NCI-H2227 (cell line): ENCODE data around the gene PIK3R5.
"Not testable (repeated sequence)": the region's sequence is repeated elsewhere in the genome, so short reads cannot be mapped to it uniquely, and the experiment has no call there.

Experiments
- DNase-seq: peaks from one replicate; lab custom pipeline; 2025; ENCODE audit not compliant: unreplicated experiment; lab: John Stamatoyannopoulos, UW

PIK3R5 gene

DNA sequence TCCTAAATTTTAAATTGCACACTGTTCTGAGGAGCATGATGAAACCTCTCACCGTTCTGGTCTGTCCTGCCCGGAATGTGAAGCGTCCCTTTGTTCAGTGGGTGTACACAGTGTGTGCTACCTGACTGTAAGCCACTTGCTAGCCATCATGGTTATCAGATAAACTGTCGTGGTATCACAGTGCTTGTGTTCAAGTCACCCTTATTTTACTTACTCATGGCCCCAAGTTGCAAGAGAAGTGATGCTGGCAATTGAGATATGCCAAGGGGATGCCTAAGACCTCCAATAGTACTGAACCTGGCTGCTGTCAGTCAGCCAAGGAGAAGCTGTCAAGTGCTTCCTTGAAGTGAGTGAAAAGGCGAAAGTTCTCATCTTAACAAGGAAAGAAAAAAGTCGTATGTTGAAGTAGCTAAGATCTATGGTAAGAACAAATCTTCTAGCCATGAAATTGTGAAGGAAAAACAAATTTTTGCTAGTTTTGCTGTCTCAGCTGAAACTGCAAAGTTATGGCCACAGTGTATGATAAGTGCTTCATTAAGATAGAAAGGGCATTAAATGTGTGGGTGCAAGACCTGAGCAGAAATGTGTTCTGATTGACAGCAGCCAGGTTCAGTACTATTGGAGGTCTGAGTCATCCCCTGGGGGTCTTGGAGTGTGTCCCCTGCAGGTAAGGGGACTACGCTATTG, 103.9 kb downstream of the PIK3R5 start:
- DNase-seq = no peak

DNA sequence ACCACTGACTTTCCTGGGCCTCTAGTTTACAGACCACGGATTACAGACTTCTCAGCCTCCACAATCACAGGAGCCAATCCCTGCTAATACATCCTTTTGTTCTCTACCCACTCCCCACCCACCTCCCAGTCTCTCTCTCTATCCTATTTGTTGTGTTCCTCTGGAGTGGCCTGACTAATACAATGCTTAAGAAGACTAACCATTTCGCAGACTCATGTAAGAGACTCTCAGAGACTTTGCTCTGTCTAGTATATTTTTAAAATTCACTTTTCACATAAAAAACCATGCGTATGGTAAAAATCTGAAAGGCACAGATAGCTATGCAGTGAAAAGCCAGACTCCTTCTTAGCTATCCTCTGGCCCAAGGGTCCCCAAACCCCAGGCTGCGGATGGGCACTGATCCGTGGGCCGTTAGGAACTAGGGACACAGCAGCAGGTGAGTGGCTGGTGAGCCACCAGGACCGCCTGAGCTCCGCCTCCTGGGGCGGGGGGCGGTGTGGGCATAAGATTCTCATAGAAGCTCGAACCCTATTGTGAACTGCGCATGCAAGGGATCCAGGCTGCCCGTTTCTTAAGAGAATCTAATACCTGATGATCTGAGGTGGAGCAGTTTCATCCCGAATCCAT, 105.6 kb downstream of the PIK3R5 start:
- no peak for DNase-seq

DNA sequence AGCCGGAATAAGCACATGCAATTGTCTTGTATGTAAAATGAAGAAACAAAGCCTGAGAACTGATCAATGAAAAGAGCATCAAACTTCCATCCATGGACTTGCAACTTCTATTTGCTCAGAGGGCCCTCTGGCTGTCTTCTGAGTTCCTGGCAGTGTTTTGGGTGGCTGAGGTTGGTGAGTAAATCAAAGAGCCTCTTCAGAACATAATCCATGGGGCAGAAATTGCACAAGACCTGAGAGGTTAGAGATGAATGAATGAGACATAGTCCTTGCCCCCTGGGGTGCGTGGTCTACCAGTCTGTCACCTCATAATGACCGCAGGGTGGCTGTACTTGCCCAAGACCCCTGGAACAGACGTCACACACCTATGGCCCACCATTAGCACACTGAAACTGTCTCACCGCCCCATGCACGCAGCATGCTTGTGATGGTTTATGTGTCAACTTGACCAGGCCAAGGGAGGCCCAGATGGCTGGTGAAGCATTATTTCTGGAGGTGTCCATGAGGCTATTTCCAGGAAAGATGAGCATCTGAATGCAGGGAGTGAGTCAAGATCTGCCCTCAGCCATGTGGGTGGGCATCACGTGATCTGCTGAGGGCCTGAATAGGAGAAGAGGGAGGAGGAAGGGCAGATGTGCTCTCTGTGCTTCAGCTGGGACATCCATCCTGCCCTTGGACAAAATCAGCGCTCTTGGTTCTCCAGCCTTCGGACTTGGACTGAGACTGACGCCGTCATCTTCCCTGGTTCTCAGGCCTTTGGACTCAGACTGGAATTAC, 106.3 kb downstream of the PIK3R5 start:
- DNase-seq = no peak

DNA sequence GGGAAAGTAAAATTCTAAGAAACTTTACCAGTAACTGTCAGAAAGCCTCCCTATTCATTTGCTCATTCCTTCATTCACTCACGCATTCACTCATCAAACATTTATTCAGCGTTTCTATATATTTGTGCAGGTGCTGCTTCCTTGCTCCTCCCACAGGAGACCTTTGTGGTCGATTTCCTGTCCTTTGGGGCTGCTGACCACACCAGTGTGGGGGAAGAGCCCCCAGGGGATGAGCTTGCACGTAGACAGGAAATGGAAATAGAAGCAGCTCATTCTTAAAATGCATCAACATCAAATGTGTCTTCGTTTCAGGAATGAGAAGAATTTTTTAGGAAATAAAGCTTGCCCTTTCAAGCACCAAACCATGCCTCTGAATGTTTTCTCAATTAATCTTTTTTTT, 107.6 kb downstream of the PIK3R5 start:
- no peak for DNase-seq

DNA sequence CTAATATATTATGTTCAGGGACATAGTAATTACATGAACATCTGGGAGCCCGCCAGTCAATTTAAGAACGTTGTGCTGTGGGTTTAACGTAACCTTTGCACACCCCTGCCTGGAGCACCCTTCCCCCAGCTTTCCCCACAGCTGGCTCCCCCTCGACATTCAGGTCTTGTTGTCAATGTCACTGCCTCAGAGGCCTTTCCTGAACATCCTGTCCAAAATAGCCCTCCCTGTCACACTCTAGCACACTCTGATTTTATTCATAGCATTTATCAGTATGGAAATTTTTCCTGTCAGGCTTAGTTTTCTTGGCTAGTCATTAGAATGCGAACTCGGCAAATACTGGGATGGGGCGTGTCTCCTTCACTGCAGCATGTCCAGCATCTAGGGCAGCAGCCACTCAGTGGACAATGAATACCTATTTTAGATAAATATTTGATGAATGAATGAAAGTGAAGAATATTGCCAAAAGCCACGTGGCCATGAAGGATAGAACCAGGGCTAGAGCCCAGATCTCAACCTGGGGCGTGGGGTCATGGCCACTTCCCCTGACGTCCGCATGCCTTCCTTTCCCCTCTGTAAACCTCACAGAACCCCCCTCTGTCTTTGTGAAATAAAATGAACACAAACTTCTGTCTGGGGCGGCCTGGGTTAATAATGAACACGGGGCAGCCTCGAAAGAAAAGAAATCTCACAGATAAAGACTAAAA, 108.5 kb downstream of the PIK3R5 start:
- DNase-seq = peak; percentile 57

DNA sequence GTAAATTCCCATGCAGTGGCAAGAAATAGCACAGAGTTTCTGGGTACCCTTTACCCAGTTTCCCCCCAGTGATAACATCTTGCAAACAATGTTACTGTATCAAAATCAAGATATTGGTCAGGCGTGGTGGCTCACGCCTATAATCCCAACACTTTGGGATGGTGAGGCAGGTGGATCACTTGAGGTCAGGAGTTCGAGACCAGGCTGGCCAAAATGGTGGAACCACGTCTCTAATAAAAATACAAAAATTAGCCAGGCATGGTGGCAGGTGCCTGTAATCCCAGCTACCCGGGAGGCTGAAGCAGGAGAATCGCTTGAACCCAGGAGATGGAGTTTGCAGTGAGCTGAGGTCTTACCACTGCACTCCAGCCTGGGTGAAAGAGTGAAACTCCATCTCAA, 109.3 kb downstream of the PIK3R5 start:
- not testable (repeated sequence) for DNase-seq

DNA sequence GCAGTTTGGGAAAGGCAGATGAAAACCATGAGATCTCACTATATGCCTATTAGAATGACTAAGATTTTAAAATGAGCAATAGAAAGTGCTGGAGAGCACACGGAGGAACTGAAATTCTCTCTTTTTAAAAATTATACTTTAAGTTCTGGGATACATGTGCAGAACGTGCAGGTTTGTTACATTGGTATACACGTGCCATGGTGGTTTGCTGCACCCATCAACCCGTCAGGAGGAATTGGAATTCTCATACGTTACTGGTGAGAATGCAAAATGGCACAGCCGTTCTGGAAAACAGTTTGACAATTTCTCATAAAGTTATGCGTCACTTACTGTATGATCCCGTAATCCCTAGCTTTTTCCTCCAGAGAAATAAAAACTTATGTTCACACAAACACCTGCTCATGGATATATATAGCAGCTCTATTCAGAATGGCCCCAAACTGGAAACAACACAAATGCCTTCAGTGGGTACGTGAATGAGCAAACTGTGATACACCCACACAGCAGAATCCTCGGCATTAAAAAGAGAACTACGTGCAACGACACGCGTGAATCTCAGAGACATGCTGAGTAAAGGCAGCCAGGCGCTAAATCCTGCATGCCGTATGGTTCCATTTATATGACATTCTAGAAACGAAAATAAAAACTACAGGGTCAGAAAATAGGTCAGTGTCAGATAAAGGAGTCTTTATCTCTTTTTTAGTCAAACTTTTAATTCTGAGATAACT, 109.9 kb downstream of the PIK3R5 start:
- no peak for DNase-seq

DNA sequence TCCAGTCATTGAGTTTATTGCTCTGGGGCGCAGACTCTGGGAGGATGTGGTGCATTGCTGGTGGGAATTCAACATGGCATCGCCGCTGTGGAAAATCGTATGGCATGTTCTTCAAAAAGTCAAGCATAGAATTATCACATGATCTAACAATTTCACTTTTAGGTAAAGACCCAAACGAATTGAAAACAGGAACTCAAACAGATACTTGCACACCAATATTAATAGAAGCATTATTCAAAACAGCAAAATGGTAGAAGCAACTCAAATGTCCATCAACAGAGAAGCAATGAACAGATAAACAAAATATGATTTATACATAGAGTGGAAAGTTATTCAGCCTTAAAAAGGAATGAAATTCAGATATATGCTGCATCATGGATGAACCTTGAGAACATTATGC, 113.9 kb downstream of the PIK3R5 start:
- no peak for DNase-seq

DNA sequence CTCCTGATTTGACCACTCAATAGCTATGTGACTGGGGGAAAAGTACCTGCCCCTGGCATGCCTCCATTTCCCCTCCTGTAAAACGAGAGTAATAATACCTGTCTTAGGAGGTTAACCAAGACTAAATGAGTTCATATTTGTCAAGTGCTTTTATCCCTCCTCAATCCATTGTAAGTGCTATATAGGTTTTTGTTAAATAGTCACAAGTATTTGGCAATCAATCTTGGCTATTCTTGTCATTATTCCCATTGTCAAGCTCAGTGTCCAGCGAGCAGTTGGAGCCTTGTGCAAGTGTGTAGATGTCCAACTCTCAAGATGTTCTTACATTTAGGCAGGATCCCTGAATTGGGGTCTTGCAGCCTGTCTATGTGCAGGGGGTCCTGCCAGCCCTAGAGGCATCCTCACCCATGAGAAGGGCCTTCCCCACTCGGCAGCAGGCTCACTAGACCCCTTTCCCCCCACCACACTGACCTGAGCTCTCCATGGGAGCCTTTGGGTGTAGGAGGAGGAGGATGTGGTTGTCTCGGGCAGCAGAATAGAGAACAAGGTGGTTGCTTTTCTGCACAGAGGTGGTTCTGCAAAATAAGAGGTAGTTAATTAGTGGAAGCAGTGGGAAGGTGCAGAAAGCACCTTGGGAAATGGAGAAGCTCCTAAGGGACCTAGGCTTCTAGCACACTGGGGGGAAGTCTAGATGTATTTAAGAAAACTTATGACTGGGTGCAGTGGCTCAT, 116.0 kb downstream of the PIK3R5 start:
- DNase-seq = no peak

DNA sequence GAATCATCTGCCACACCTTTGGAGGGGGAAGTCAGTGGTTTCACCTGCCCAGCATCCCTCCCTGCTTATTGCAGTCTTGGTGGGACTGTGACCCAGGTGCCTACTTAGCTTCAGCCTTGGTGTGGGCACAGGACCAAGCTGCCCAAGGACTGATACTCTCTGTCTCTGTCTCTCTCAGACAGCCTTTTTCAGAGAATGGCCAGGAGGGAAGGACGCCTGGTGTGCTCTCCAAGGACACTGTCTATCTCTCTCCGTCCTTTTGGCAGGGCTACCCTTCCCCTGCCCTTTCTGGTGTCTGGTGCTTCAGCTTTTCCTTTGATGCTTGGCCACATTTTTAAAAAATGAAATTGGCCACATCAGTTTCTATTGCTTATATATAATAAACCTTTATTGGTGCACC, 117.6 kb downstream of the PIK3R5 start:
- no peak for DNase-seq

DNA sequence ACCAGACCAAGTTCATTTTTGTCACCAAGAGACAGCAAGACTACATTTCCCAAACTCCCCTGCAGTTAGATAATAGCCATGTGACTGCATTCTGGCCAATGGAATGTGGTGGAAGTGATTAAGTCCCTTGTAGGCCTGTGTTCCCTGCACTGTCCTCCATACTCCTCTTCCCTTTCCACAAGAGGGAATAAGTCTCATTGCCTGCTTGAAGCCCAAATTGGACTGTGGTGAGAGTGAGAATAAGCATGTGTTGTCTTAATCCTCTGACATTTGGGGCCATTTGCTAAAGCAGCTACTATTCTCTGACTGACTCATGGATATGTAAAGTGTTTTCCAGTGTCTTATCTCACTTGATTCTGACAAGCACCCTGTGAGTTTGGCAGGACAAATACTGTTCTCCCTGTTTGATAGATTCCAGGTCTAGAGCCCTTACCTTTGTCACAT, 118.7 kb downstream of the PIK3R5 start:
- peak; percentile 32 for DNase-seq

DNA sequence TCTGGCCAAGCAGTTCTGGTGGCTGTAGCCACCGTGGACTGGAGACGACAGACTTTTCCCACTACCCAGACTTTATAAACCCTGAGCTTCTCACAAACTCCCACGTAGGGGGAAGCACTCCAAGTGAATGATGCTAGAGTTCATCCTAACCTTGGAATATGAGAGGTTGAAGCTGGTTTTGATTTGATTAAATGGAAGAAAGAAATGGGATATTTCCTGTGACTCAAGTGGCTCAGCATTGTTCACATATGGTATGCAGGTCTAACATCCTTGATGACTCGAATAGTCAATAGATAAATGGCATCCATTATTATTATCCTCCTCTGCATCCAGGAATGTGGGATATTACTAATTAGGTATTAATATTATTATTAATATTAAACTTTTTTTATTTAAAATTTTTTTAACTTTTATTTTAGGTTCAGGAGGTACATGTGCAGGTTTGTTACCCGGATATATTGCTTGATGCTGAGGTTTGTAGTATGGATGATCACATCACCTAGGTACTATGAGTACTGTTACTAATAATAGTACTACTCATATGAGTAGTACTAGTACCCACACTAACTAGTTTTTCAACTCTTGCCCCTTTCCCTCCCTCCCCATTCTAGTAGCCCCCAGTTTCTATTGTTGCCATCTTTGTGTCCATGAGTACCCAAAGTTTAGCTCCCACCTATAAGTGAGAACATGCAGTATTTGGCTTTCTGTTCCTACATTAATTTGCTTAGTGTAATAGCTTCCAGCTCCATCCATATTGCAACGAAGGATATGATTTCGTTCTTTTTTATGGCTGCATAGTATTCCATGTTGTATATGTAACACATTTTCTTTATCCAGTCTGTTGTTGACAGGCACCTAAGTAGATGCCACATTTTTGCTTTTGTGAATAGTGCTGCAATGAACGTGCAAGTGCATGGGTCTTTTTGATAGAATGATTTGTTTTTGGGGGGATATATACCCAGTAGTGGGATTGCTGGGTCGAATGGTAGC, 121.0 kb downstream of the PIK3R5 start:
- no peak for DNase-seq

DNA sequence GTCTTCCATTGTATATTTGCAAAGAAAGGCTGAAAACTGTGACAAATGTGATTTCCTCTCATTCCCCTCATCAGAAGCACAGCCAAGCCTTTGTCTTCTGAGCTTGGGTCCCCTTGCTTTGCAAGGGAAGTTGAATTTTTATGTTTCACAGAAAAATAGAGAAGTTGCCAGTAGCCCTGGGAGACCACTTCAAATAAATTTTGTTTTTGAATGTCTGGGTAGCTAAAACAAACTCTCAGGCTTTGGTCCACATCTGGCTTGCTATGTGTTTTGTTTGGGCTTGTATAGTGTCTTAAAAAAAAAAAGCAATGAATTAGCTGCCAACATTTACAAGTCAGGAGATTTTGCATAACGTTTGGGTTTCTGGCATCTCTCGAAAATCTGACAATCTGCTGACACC, 122.2 kb downstream of the PIK3R5 start:
- no peak for DNase-seq

DNA sequence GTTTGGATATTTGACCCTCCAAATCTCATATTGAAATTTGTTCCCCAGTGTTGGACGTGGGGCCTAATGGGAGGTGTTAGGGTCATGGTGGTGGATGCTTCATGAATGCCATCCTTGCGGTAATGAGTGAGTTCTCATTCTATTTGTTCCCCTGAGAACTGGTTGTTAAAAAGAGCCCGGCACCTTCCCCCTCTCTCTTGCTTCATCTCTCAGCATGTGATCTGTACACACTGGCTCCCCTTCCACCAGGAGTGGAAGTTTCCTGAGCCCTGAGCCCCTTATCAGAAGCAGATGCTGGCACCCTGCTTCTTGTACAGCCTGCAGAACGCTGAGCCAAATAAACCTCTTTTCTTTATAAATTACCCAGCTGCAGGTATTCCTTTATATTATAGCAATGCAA, 123.7 kb downstream of the PIK3R5 start:
- DNase-seq = no peak

DNA sequence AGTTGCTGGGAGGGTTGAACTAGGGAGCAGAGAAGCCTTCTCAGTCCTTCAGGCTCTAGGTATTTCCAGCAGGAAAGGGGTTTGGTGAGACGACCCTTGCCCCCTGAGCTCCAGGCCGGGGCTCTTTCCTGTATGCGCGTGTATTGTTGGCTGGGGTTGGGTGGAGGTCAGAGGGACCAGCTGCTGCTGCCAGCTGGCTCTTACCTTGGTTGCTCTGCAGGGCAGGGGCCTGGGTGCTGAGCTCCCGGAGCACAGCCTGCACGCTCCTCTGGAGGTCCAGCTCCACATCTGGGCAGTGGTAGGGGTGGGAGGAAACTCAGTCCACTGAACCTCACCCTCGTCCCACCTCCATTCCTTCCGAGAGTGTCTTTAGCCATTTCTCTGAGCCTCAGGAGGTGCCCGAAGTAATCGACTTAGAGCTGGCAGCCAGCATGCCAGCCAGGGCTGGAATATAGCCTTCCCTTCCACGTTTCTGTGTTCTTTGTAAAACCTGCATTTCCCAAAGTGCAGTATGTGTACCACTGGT, 126.0 kb downstream of the PIK3R5 start:
- no peak for DNase-seq

DNA sequence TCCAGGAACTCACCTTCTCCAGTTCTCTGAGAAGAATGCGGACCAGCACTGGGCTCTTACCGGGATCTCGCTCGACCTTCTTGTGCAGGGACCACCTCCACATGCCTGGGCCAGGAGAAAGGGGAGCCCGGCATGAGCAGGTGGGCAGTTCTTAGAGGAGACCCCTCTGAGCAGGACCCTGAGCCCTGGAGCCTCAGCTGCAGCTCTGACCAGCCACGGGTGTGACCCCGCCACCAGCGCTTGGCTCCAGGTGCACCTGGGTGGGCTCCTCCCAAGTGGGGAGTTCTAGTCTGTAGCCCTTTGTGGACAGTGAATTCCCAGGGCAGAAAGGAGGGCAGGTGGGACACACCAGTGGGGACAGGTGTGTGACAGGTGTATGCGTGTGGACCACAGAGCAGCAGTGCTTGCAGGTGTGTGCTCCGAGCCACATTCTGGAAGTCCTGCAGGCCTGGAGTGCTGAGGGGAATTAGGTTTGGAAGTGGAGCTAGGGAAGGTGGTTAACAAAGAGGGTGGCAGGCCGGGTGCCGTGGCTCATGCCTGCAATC, 126.9 kb downstream of the PIK3R5 start:
- DNase-seq = no peak

DNA sequence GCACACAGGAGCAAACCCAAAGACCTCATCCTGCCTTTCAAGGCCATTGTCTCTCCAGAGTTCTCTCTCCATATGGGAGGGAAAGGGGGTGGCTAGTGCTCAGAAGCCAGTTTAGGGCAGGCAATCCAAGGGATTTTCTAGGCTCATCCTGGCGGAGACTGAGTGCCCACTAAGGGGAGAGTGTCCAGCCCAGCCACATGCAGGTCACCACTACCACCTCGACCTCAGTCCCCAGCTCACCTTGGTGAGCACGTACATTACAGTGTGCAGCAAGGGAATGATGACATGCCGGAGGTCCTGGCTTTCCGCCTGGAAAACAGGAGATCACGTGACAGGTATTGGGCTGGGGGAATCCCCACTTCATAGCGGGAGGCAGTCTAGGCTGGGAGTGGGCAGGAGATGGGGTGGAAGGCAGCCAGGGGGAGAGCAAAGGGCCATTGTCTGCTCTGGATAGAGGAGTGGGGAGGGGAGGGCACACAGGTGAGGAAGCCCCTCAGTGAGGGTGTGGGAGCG, 127.9 kb downstream of the PIK3R5 start:
- no peak for DNase-seq

DNA sequence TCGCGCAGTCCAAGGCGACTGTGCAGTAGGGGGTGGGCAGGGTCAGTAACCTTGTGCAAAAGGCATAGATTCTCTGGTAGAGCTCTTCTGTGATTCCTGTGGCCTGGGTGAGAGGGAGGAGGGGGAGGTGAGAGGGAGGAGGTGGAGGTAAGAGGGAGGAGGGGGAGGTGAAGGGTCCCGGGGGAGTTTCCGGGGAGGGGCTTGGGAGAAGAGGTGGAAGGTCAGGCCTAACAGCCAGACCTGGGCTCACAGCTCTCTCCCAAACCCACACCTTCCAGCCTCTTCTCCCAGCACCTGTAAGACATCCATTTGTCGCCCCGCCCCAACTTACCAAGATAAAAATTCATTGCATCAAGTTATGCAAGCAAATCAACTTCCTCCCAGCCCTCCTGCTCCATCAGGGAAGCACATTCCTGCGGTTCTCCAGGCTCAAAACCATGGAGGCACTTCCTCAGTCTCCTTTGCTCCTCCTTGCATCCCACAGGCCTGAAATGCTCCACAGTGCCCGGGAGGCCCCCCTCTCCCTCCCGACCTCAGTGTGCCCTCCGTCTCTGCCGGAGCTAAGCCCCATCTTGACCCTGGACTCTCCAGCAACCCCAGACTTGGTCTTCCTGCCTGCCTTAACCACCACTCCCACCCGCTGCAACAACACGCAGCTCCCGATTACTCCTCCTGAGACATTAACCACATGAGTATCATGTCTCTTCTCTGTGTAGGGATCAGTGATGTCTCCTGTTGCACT, 128.5 kb downstream of the PIK3R5 start:
- DNase-seq = no peak
